H9 (cell line): ENCODE results near the gene TDRD9. TPM values are rescaled to one million over a fixed set of nuclear protein-coding genes. Genes with fewer than 3 reads are reported as not detected.

Source experiments
- DNase-seq: peaks from one replicate; pipeline ENCODE4 v3.0.0-alpha.2; 2017
- H2AFZ ChIP-seq: one replicate; pipeline ENCODE4 v1.6.1; 2013; ENCODE audit warnings: mild to moderate bottlenecking, low read length, control low read depth, moderate library complexity
- H2AK5ac ChIP-seq: 2 replicates; pipeline ENCODE4 v1.6.1; 2013; ENCODE audit warnings: low read length, control low read depth, mixed read lengths; ENCODE audit not compliant: insufficient read length
- H2BK120ac ChIP-seq: one replicate; pipeline ENCODE4 v1.6.1; 2013; ENCODE audit warnings: low read depth, mild to moderate bottlenecking, low read length, control low read depth, inconsistent platforms; ENCODE audit not compliant: poor library complexity, severe bottlenecking
- H2BK12ac ChIP-seq: 2 replicates; pipeline ENCODE4 v1.6.1; 2013; ENCODE audit warnings: low read length, control low read depth, mixed read lengths, low read depth; ENCODE audit not compliant: insufficient read length
- H2BK15ac ChIP-seq: 2 replicates; pipeline ENCODE4 v1.6.1; 2013; ENCODE audit warnings: low read depth, low read length, control low read depth
- H2BK20ac ChIP-seq: one replicate; pipeline ENCODE4 v1.6.1; 2013; ENCODE audit warnings: low read depth, mild to moderate bottlenecking, low read length, control low read depth, inconsistent platforms; ENCODE audit not compliant: poor library complexity, severe bottlenecking
- H2BK5ac ChIP-seq: 2 replicates; pipeline ENCODE4 v1.6.1; 2013; ENCODE audit warnings: low read length, control low read depth, mixed read lengths; ENCODE audit not compliant: insufficient read length
- H3K14ac ChIP-seq: 2 replicates; pipeline ENCODE4 v1.6.1; 2013; ENCODE audit warnings: low read length, control low read depth; ENCODE audit not compliant: insufficient read depth
- H3K18ac ChIP-seq: 2 replicates; pipeline ENCODE4 v1.6.1; 2013; ENCODE audit warnings: low read depth, mild to moderate bottlenecking, mixed read lengths, low read length, control low read depth; ENCODE audit not compliant: insufficient read length
- H3K23ac ChIP-seq: 2 replicates; pipeline ENCODE4 v1.6.1; 2013; ENCODE audit warnings: low read length, control low read depth, mixed read lengths, low read depth; ENCODE audit not compliant: insufficient read length
- H3K23me2 ChIP-seq: 2 replicates; pipeline ENCODE4 v1.6.1; 2013; ENCODE audit warnings: low read depth, mild to moderate bottlenecking, mixed read lengths, low read length, control low read depth; ENCODE audit not compliant: insufficient read length, poor library complexity, severe bottlenecking
- H3K27ac ChIP-seq: 2 replicates; pipeline ENCODE4 v1.5.1; 2013; ENCODE audit warnings: low read length, control low read depth, mixed read lengths, low read depth; ENCODE audit not compliant: insufficient read length
- H3K27me3 ChIP-seq: 2 replicates; pipeline ENCODE4 v1.6.1; 2013; ENCODE audit warnings: low read length, control low read depth, inconsistent platforms; ENCODE audit not compliant: insufficient read depth
- H3K4ac ChIP-seq: 2 replicates; pipeline ENCODE4 v1.6.1; 2013; ENCODE audit warnings: low read depth, mild to moderate bottlenecking, control low read depth, inconsistent platforms, low read length, moderate library complexity
- H3K4me1 ChIP-seq: 2 replicates; pipeline ENCODE4 v1.6.1; 2013; ENCODE audit warnings: low read length, control low read depth, inconsistent platforms; ENCODE audit not compliant: insufficient read depth
- H3K4me2 ChIP-seq: 2 replicates; pipeline ENCODE4 v1.6.1; 2013; ENCODE audit warnings: low read length, control low read depth, mixed read lengths; ENCODE audit not compliant: insufficient read length, insufficient read depth
- H3K56ac ChIP-seq: 2 replicates; pipeline ENCODE4 v1.6.1; 2013; ENCODE audit warnings: low read depth, mild to moderate bottlenecking, mixed read lengths, low read length, control low read depth; ENCODE audit not compliant: insufficient read length
- H3K79me1 ChIP-seq: 2 replicates; pipeline ENCODE4 v1.6.1; 2013; ENCODE audit warnings: low read depth, mild to moderate bottlenecking, moderate library complexity, low read length, control low read depth, inconsistent platforms; ENCODE audit not compliant: insufficient read depth, poor library complexity, severe bottlenecking
- H3K79me2 ChIP-seq: 2 replicates; pipeline ENCODE4 v1.6.1; 2013; ENCODE audit warnings: low read length, control low read depth, inconsistent platforms; ENCODE audit not compliant: insufficient read depth
- H3K9ac ChIP-seq: 2 replicates; pipeline ENCODE4 v1.6.1; 2013; ENCODE audit warnings: low read length, control low read depth, mixed read lengths; ENCODE audit not compliant: insufficient read length; ENCODE audit errors: extremely low read depth
- H3K9me3 ChIP-seq: one replicate; pipeline ENCODE4 v1.6.1; 2013; ENCODE audit warnings: low read depth, low read length, inconsistent platforms; ENCODE audit not compliant: control insufficient read depth
- H3T11ph ChIP-seq: one replicate; pipeline ENCODE4 v1.6.1; 2013; ENCODE audit warnings: mild to moderate bottlenecking, low read length, control low read depth, inconsistent platforms
- H4K20me1 ChIP-seq: one replicate; pipeline ENCODE4 v1.6.1; 2013; ENCODE audit not compliant: control insufficient read depth, insufficient read length, insufficient read depth
- H4K5ac ChIP-seq: 2 replicates; pipeline ENCODE4 v1.6.1; 2013; ENCODE audit warnings: low read depth, mild to moderate bottlenecking, mixed read lengths, low read length, control low read depth; ENCODE audit not compliant: insufficient read length
- H4K8ac ChIP-seq: replicated peaks from 2 replicates; pipeline ENCODE4 v1.6.1; 2013; ENCODE audit warnings: low read length, control low read depth, mixed read lengths, low read depth; ENCODE audit not compliant: insufficient read length
- H4K91ac ChIP-seq: 2 replicates; pipeline ENCODE4 v1.6.1; 2013; ENCODE audit warnings: low read depth, mild to moderate bottlenecking, moderate library complexity, mixed read lengths, low read length, control low read depth; ENCODE audit not compliant: insufficient read length
- H3K27ac Mint-ChIP-seq, 3 experiments: 2 replicates in 2 of 3; 3 replicates in 1 of 3; pipeline ENCODE4 v1.8.0; 2020 to 2021; ENCODE audit warnings: mixed read lengths in 3 of 3, mild to moderate bottlenecking in 1 of 3, moderate library complexity in 1 of 3
- H3K27me3 Mint-ChIP-seq: 2 replicates; pipeline ENCODE4 v1.8.0; 2021; ENCODE audit warnings: low read depth, mild to moderate bottlenecking, moderate library complexity, mixed read lengths
- H3K36me3 Mint-ChIP-seq, 3 experiments: 2 replicates in 2 of 3; 3 replicates in 1 of 3; pipeline ENCODE4 v1.8.0; 2020 to 2021; ENCODE audit warnings: low read depth in 3 of 3, mixed read lengths in 3 of 3; ENCODE audit not compliant: insufficient read depth in 1 of 3
- H3K4me1 Mint-ChIP-seq, 2 experiments: 2 replicates each; pipeline ENCODE4 v1.8.0; 2020; ENCODE audit warnings: mixed read lengths in 2 of 2
- H3K4me3 Mint-ChIP-seq, 2 experiments: 2 replicates in 1 of 2; 3 replicates in 1 of 2; pipeline ENCODE4 v1.8.0; 2020 to 2021; ENCODE audit warnings: mild to moderate bottlenecking in 2 of 2, mixed read lengths in 2 of 2, moderate library complexity in 1 of 2
- H3K9me3 Mint-ChIP-seq, 2 experiments: 2 replicates in 1 of 2; 3 replicates in 1 of 2; pipeline ENCODE4 v1.8.0; 2020; ENCODE audit warnings: mild to moderate bottlenecking in 2 of 2, mixed read lengths in 2 of 2, moderate library complexity in 1 of 2
- WGBS: extraction: QIAGEN DNeasy Blood & Tissue Kit; methylation state at CpG from one replicate; pipeline ENCODE4 v1.1.7; 2013; ENCODE audit warnings: missing lambda C conversion rate, low lambda C conversion rate, mixed read lengths; ENCODE audit not compliant: insufficient read length; ENCODE audit errors: extremely low coverage; 5-methylcytosine and 5-hydroxymethylcytosine counted together
- total RNA-seq: library from RNA; stranded (reverse); gene quantifications from 2 replicates; pipeline ENCODE4 v1.2.1, GENCODE V29; 2021
- TF ChIP-seq, protein P1 (sequence below): fragments of 200-600 bp; sonication (generic); conservative IDR thresholded peaks from 3 replicates; pipeline ENCODE4 v1.8.0; 2021; ENCODE audit warnings: antibody characterized with exemption, mild to moderate bottlenecking

The TDRD9 gene
- total RNA-seq, 1 experiment from 2014 or later = not detected

DNA sequence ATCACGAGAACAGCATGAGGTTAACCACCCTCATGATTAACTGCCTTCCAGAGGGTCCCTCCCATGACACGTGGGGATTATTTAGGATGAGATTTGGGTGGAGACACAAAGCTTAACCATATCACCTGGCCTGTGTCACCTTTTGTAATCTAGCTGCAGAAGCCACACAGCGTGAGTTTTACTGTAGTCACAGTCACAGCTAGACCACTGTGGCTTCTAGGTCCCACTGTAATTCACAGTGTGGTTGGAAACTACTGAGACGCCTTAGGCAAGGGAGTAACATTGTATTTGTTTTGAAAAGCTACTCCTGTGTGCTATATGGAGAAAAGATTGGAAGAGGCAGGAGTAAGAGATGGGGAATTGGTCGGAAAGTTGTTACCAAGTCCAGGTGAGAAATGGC, 111.0 kb downstream of the TDRD9 start:
- Mint-ChIP-seq H3K4me3 (no peak overlapping the region), H3K27me3 (peaks cover 11% of the 10 kb centered on the region), H3K36me3 (no peaks in the 10 kb centered on the region), H3K9me3 (no peaks in the 10 kb centered on the region; a peak in 1 of 5 replicates), H3K4me1 (no peaks in the 10 kb centered on the region), H3K27ac (no peak overlapping the region)
- H3K27ac ChIP-seq = no peak overlapping the region
- H2BK5ac ChIP-seq = no peak overlapping the region
- no peak overlapping the region for H2BK120ac ChIP-seq
- no peak overlapping the region for H3K4me2 ChIP-seq
- H3K56ac ChIP-seq = no peak overlapping the region
- no peak overlapping the region for H2BK20ac ChIP-seq
- H3K23me2 ChIP-seq = no peaks in the 10 kb centered on the region
- H3K27me3 ChIP-seq = no peaks in the 10 kb centered on the region
- no peak overlapping the region for H2AK5ac ChIP-seq
- no peaks in the 10 kb centered on the region for H3K9me3 ChIP-seq
- no peaks in the 10 kb centered on the region for H3K79me2 ChIP-seq
- H3K4me1 ChIP-seq = no peaks in the 10 kb centered on the region
- no peak for DNase-seq
- no peak overlapping the region for H3K9ac ChIP-seq
- H3T11ph ChIP-seq = no peak overlapping the region
- no peak overlapping the region for H3K14ac ChIP-seq
- H3K23ac ChIP-seq = no peak overlapping the region
- H2BK12ac ChIP-seq = no peak overlapping the region
- no peak overlapping the region for H2BK15ac ChIP-seq
- no peak overlapping the region for H3K18ac ChIP-seq
- WGBS = no CpG with 5 or more reads among the region's 5 CpGs
- TF ChIP-seq, protein P1, sequence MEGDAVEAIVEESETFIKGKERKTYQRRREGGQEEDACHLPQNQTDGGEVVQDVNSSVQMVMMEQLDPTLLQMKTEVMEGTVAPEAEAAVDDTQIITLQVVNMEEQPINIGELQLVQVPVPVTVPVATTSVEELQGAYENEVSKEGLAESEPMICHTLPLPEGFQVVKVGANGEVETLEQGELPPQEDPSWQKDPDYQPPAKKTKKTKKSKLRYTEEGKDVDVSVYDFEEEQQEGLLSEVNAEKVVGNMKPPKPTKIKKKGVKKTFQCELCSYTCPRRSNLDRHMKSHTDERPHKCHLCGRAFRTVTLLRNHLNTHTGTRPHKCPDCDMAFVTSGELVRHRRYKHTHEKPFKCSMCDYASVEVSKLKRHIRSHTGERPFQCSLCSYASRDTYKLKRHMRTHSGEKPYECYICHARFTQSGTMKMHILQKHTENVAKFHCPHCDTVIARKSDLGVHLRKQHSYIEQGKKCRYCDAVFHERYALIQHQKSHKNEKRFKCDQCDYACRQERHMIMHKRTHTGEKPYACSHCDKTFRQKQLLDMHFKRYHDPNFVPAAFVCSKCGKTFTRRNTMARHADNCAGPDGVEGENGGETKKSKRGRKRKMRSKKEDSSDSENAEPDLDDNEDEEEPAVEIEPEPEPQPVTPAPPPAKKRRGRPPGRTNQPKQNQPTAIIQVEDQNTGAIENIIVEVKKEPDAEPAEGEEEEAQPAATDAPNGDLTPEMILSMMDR = no peak
- H3K4ac ChIP-seq = no peak overlapping the region
- no peak overlapping the region for H4K5ac ChIP-seq
- no peaks in the 10 kb centered on the region for H4K20me1 ChIP-seq
- no peaks in the 10 kb centered on the region for H3K79me1 ChIP-seq
- H4K8ac ChIP-seq = no peak overlapping the region
- no peak overlapping the region for H4K91ac ChIP-seq
- H2AFZ ChIP-seq = no peak overlapping the region
